ENCODE measurements around the gene SYMPK. TPM values are rescaled to one million over a fixed set of nuclear protein-coding genes. Genes with fewer than 3 reads are reported as not detected.

SYMPK gene
- total RNA-seq, 1 donor from 2014 or later, result 114 TPM

DNA sequence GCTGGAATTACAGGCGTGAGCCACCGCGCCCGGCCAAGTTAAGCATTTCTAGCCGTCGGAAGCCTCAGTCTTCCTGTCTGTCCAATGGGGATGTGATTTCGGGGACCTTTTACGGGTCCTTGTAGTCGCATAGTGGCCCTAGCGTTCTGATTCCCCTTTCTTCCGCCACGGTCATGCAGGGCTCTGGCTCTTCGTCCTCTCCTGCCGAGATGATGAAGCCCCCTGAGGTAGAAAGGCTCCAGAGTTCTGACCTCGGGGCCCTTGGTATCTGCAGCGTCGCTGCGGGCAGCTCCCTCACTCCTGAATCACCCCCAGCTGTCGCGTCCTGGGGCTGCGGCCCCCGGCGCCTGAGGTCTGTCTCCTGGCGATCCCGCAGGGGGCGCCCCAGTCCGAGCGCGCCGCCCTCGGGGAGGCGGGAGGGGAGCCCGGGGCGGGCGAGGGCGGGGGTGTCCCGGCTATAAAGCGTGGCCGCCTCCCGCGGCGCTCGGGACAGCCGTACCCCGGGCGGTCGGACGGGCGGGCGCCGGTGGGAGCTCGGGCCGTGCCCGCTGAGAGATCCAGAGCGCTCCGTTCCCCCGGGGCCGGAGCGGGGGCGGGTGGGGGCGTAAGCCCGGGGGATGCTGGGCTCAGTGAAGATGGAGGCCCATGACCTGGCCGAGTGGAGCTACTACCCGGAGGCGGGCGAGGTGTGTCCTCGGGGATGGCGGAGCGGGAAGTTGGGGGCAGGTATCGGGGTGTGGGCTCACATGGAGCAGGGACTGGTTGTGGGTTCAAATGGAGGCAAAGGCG is 1.1 kb upstream of the SYMPK start, which contains the start of gene FOXA3:
Gene FOXA3 (plus strand): TSS at position 487 of the 789 bp plus-strand sequence. CDS start 131 bp downstream, at position 618.
- Mint-ChIP-seq H3K36me3 (ENCODE audit: insufficient read depth) (no peaks in the 10 kb centered on the region), H3K4me1 (ENCODE audit: low read depth) (peaks cover 34% of the 10 kb centered on the region), H3K9me3 (ENCODE audit: low read depth) (no peaks in the 10 kb centered on the region), H3K4me3 (ENCODE audit: low read depth) (peak within 1 kb of the TSS; percentile 89), H3K27me3 (no peaks in the 10 kb centered on the region), H3K27ac (peak within 1 kb of the TSS; percentile 98)
- DNase-seq (ENCODE audit: low spot score, unreplicated experiment), result peak; percentile 71
- TF ChIP-seq, protein P1, sequence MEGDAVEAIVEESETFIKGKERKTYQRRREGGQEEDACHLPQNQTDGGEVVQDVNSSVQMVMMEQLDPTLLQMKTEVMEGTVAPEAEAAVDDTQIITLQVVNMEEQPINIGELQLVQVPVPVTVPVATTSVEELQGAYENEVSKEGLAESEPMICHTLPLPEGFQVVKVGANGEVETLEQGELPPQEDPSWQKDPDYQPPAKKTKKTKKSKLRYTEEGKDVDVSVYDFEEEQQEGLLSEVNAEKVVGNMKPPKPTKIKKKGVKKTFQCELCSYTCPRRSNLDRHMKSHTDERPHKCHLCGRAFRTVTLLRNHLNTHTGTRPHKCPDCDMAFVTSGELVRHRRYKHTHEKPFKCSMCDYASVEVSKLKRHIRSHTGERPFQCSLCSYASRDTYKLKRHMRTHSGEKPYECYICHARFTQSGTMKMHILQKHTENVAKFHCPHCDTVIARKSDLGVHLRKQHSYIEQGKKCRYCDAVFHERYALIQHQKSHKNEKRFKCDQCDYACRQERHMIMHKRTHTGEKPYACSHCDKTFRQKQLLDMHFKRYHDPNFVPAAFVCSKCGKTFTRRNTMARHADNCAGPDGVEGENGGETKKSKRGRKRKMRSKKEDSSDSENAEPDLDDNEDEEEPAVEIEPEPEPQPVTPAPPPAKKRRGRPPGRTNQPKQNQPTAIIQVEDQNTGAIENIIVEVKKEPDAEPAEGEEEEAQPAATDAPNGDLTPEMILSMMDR (IDR thresholded peaks at IDR 0.05; ENCODE audit: unreplicated experiment), result peak; percentile 89

DNA sequence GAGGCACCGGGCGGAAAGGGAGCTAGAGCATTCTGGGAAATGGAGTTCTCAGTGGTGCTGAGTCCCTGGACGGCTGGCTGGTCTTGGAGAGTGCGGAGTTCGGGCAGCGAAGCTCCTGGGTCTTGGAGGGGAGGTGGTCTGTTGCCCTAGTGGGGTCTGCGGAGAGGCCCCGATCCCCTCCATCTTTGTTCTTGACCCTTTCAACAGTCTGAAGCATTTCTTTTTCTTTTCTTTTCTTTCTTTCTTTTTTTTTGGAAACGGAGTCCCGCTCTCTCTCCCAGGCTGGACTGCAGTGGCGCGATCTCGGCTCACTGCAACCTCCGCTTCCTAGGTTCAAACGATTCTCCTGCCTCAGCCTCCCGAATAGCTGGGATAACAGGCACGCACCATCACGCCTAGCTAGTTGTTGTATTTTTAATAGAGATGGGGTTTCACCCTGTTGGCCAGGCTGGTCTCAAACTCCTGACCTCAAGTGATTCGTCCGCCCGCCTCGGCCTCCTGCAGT is 440 bp upstream of the SYMPK start:
- Mint-ChIP-seq H3K36me3 (ENCODE audit: insufficient read depth) (no peaks in the 10 kb centered on the region), H3K4me3 (ENCODE audit: low read depth) (peak overlapping the region; percentile 89), H3K27ac (peak overlapping the region; percentile 98), H3K27me3 (no peaks in the 10 kb centered on the region), H3K4me1 (ENCODE audit: low read depth) (peaks cover 34% of the 10 kb centered on the region), H3K9me3 (ENCODE audit: low read depth) (no peaks in the 10 kb centered on the region)
- TF ChIP-seq, protein P1 (IDR thresholded peaks at IDR 0.05; ENCODE audit: unreplicated experiment), result no peak
- DNase-seq (ENCODE audit: low spot score, unreplicated experiment), result no peak

DNA sequence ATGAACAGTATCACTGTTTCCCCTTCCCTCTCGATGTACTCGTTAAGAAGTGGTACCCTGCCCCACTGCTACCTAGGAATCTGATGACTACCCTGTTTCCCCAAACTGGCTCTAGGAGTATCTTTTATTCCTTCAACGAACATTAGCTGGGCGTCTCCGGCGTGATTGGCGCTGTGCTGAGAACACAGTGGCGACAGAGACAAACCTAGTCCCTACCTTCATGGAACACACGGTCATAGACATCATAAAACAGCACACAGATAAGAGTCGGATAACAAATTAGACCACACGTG is 730 bp downstream of the SYMPK start:
- Mint-ChIP-seq H3K36me3 (ENCODE audit: insufficient read depth) (peaks cover 3% of the 10 kb centered on the region), H3K27me3 (no peaks in the 10 kb centered on the region), H3K4me3 (ENCODE audit: low read depth) (peak overlapping the region; percentile 89), H3K27ac (peak overlapping the region; percentile 98), H3K4me1 (ENCODE audit: low read depth) (peaks cover 30% of the 10 kb centered on the region), H3K9me3 (ENCODE audit: low read depth) (no peaks in the 10 kb centered on the region)
- TF ChIP-seq, protein P1 (IDR thresholded peaks at IDR 0.05; ENCODE audit: unreplicated experiment), result no peak
- no peak for DNase-seq (ENCODE audit: low spot score, unreplicated experiment)

DNA sequence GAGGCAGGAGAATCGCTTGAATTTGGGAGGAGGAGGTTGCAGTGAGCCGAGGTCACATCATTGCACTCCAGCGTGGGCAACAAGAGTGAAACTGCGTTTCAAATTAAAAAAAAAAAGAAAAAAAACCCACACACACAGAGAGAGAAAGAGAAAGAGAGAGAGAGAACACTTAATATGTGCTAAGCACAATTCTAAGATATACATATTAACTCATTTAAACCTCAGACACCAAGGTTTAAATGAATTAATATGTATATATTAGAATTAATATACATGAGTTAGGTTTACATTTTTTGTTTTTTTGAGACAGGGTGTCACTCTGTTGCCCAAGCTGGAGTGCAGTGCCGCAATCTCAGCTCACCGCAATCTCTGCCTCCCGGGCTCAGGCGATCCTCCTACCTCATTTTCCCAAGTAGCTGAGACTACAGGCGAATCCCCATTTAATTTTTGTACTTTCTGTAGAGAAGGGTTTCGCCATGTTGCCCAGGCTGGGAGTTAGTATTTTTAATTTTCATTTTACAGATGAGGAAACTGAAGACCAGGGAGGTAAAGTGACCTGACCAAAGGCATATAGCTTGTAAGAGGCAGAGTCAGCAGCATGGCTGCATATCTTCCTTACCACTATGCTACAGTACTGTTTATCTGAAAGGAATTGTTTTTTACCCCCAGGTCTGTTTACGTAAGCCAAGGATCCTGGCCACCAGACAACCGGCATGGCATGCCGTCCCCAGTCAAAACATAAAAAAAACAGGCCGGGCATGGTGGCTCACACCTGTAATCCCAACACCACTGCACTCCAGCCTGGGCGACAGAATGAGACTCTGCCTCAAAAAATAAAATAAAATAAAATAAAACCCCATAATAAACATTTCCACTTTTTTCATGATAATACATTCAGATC is 2.3 kb downstream of the SYMPK start:
- no peak for DNase-seq (ENCODE audit: low spot score, unreplicated experiment)
- H3K27ac Mint-ChIP-seq, result no peak overlapping the region
- no peaks in the 10 kb centered on the region for H3K27me3 Mint-ChIP-seq
- H3K9me3 Mint-ChIP-seq (ENCODE audit: low read depth), result no peaks in the 10 kb centered on the region
- peaks cover 3% of the 10 kb centered on the region for H3K36me3 Mint-ChIP-seq (ENCODE audit: insufficient read depth)
- H3K4me1 Mint-ChIP-seq (ENCODE audit: low read depth), result peaks cover 18% of the 10 kb centered on the region
- TF ChIP-seq, protein P1 (IDR thresholded peaks at IDR 0.05; ENCODE audit: unreplicated experiment), result no peak
- H3K4me3 Mint-ChIP-seq (ENCODE audit: low read depth), result no peak overlapping the region

DNA sequence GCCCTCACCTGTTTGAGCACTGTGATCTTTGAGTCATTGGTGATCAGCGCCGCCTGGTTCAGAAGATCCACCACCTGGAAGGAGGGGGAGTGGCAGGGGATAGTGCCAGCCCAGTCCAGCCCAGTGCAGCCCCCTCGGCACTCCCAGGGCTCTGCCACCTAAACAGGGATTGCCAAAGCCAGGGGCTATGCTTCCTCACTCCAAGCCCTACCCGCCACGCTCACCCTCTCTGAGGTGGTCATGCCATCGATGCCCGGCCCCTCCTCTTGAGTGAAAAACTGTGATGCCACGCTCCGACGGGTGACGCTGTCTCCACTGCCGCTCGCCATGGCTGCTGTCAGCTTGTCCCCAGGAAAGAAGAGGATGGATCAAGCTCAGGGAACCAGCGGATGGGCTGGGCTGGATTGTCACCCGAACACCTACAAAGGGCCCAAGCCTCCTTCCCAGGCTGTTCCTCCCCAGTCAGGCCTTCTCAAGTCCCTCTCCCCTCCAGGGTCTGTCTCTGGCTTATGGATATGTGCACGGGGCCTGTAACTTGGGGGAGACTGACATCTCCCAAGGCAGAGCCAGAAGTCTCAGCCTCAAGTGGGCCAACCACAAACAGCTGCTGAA is 8.7 kb downstream of the SYMPK start:
- no peaks in the 10 kb centered on the region for H3K9me3 Mint-ChIP-seq (ENCODE audit: low read depth)
- H3K4me3 Mint-ChIP-seq (ENCODE audit: low read depth), result no peak overlapping the region
- DNase-seq (ENCODE audit: low spot score, unreplicated experiment), result no peak
- H3K27ac Mint-ChIP-seq, result no peak overlapping the region
- H3K4me1 Mint-ChIP-seq (ENCODE audit: low read depth), result no peaks in the 10 kb centered on the region
- H3K36me3 Mint-ChIP-seq (ENCODE audit: insufficient read depth), result peaks cover 21% of the 10 kb centered on the region
- TF ChIP-seq, protein P1 (IDR thresholded peaks at IDR 0.05; ENCODE audit: unreplicated experiment), result no peak
- H3K27me3 Mint-ChIP-seq, result no peaks in the 10 kb centered on the region

All from progenitor cell of endocrine pancreas (in vitro differentiated cells).